Measurements from ENCODE around the gene HRC.

The HRC gene

GRCh38 chr19:49117677-49118564 is 37.3 kb downstream of the HRC start:
- peak overlapping the region; percentile 77 to 93 (median 88) for H3K9ac ChIP-seq
- TF ChIP-seq Cebpa-rat (IDR thresholded peaks at IDR 0.05) = no peak
- H3K36me3 ChIP-seq = no peaks in the 10 kb centered on the region
- peaks cover 56 to 64% (median 61%) of the 10 kb centered on the region in 10 experiments for H3K4me1 ChIP-seq
- peaks cover 0 to 25% (median 10%) of the 10 kb centered on the region in 11 experiments; a peak in 5 of 22 replicates for H4K20me1 ChIP-seq
- peak overlapping the region; percentile 85 to 97 (median 93) for H3K27ac ChIP-seq
- H3K9me3 ChIP-seq (replicated peaks in 1 of 11) = no peaks in the 10 kb centered on the region
- peak overlapping the region; percentile 58 to 77 (median 66) for H3K4me3 ChIP-seq
- H3K27me3 ChIP-seq = peaks cover 21 to 37% (median 33%) of the 10 kb centered on the region in 11 experiments
- H3K4me2 ChIP-seq = peak overlapping the region; percentile 84 to 97 (median 91)

GRCh38 chr19:49116544-49116943 is 38.7 kb downstream of the HRC start:
- peak overlapping the region in 5 of 11 experiments; percentile 3 to 53 (median 24); a peak in 6 of 22 replicates for H3K27ac ChIP-seq
- no peaks in the 10 kb centered on the region for H3K9me3 ChIP-seq (replicated peaks in 1 of 11)
- peaks cover 58 to 74% (median 64%) of the 10 kb centered on the region in 10 experiments for H3K4me1 ChIP-seq
- peaks cover 20 to 23% (median 23%) of the 10 kb centered on the region in 11 experiments for H3K27me3 ChIP-seq
- H3K4me3 ChIP-seq = no peak overlapping the region
- H3K4me2 ChIP-seq = peak overlapping the region; percentile 20 to 99 (median 59); a peak in 20 of 22 replicates
- H3K9ac ChIP-seq = no peak overlapping the region
- H3K36me3 ChIP-seq = no peaks in the 10 kb centered on the region
- 0 out of 22 replicates have a peak, but pooled peaks of 1 of the 11 experiments have one; percentile 13 for TF ChIP-seq Cebpa-rat (IDR thresholded peaks at IDR 0.05)
- peaks cover 0 to 25% (median 10%) of the 10 kb centered on the region in 11 experiments; a peak in 5 of 22 replicates for H4K20me1 ChIP-seq

- peak overlapping the region; percentile 72 to 83 (median 77) for H3K4me3 ChIP-seq
- H3K27me3 ChIP-seq = peaks cover 3 to 6% (median 6%) of the 10 kb centered on the region in 11 experiments
- no peaks in the 10 kb centered on the region for H3K9me3 ChIP-seq (replicated peaks in 1 of 11)
- peaks cover 0 to 20% (median 5%) of the 10 kb centered on the region in 11 experiments; a peak in 14 of 22 replicates for H4K20me1 ChIP-seq
- peaks cover 49 to 80% (median 61%) of the 10 kb centered on the region in 10 experiments for H3K4me1 ChIP-seq
- no peak for TF ChIP-seq Cebpa-rat (IDR thresholded peaks at IDR 0.05)
- H3K4me2 ChIP-seq = peak overlapping the region; percentile 84 to 100 (median 99)
- peaks cover 0 to 5% (median 4%) of the 10 kb centered on the region in 11 experiments; a peak in 11 of 22 replicates for H3K36me3 ChIP-seq
- peak overlapping the region; percentile 71 to 88 (median 80) for H3K9ac ChIP-seq
- peak overlapping the region in 10 of 11 experiments; percentile 45 to 77 (median 61); a peak in 20 of 22 replicates for H3K27ac ChIP-seq
Measured at GRCh38 chr19:49114630-49115363, 40.4 kb downstream of the HRC start.

- H3K4me2 ChIP-seq = peak within 1 kb of the TSS; percentile 84 to 100 (median 99)
- H3K4me3 ChIP-seq = peak within 1 kb of the TSS; percentile 72 to 83 (median 77)
- TF ChIP-seq Cebpa-rat (IDR thresholded peaks at IDR 0.05) = no peak
- H4K20me1 ChIP-seq = peaks cover 3 to 28% (median 13%) of the 10 kb centered on the region in 11 experiments; a peak in 21 of 22 replicates
- peaks cover 2 to 13% (median 12%) of the 10 kb centered on the region in 11 experiments; a peak in 21 of 22 replicates for H3K36me3 ChIP-seq
- H3K4me1 ChIP-seq = peaks cover 47 to 81% (median 60%) of the 10 kb centered on the region in 10 experiments
- peak within 1 kb of the TSS; percentile 71 to 88 (median 80) for H3K9ac ChIP-seq
- H3K27ac ChIP-seq = peak within 1 kb of the TSS in 10 of 11 experiments; percentile 45 to 77 (median 61); a peak in 20 of 22 replicates
- no peaks in the 10 kb centered on the region for H3K9me3 ChIP-seq (replicated peaks in 1 of 11)
- H3K27me3 ChIP-seq = no peaks in the 10 kb centered on the region
Measured at GRCh38 chr19:49113762-49114629, 41.2 kb downstream of the HRC start, which contains the start of gene LIN7B. Gene LIN7B, plus strand, starts transcription at chr19:49114370. Its CDS starts 35 bp downstream, at chr19:49114405.

GRCh38 chr19:49111218-49111998 is 43.8 kb downstream of the HRC start:
- H4K20me1 ChIP-seq = peaks cover 28 to 48% (median 39%) of the 10 kb centered on the region in 11 experiments
- no peak overlapping the region for H3K27ac ChIP-seq
- no peaks in the 10 kb centered on the region for H3K27me3 ChIP-seq
- 0 out of 22 replicates have a peak, but pooled peaks of 1 of the 11 experiments have one; percentile 9 for TF ChIP-seq Cebpa-rat (IDR thresholded peaks at IDR 0.05)
- H3K9me3 ChIP-seq (replicated peaks in 1 of 11) = no peaks in the 10 kb centered on the region
- peaks cover 28 to 39% (median 38%) of the 10 kb centered on the region in 11 experiments for H3K36me3 ChIP-seq
- peak overlapping the region in 3 of 11 experiments; percentile 36 to 44 (median 42); a peak in 4 of 22 replicates for H3K4me2 ChIP-seq
- H3K4me1 ChIP-seq = peaks cover 29 to 61% (median 43%) of the 10 kb centered on the region in 10 experiments
- no peak overlapping the region for H3K9ac ChIP-seq
- H3K4me3 ChIP-seq = no peak overlapping the region

DNA sequence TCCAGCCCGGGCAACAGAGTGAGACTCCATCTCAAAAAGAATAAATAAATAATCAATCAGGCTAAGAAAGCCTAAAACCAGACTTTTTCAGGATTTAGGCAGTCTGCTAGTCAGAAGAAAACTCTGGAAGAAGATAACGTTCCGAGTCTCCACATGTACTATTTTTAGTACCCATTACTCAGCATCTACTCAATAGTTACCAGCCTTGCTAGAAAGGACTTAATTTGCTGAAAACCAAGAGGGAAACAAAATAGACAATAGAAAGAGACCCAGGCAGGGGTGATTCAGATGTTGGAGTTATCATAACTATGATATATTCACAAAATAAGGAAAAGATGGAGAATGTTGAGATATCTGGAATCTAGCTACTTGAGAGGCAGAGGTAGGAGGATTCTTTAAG is 44.6 kb downstream of the HRC start:
- no peaks in the 10 kb centered on the region for H3K27me3 ChIP-seq
- H3K4me1 ChIP-seq = peaks cover 31 to 61% (median 40%) of the 10 kb centered on the region in 10 experiments
- no peak overlapping the region for H3K27ac ChIP-seq
- TF ChIP-seq Cebpa-rat (IDR thresholded peaks at IDR 0.05) = no peak
- H3K4me2 ChIP-seq = peak overlapping the region in 5 of 11 experiments; percentile 17 to 57 (median 42); a peak in 8 of 22 replicates
- H3K4me3 ChIP-seq = no peak overlapping the region
- no peaks in the 10 kb centered on the region for H3K9me3 ChIP-seq (replicated peaks in 1 of 11)
- peaks cover 37 to 56% (median 47%) of the 10 kb centered on the region in 11 experiments for H4K20me1 ChIP-seq
- H3K36me3 ChIP-seq = peaks cover 36 to 47% (median 46%) of the 10 kb centered on the region in 11 experiments
- no peak overlapping the region for H3K9ac ChIP-seq

DNA sequence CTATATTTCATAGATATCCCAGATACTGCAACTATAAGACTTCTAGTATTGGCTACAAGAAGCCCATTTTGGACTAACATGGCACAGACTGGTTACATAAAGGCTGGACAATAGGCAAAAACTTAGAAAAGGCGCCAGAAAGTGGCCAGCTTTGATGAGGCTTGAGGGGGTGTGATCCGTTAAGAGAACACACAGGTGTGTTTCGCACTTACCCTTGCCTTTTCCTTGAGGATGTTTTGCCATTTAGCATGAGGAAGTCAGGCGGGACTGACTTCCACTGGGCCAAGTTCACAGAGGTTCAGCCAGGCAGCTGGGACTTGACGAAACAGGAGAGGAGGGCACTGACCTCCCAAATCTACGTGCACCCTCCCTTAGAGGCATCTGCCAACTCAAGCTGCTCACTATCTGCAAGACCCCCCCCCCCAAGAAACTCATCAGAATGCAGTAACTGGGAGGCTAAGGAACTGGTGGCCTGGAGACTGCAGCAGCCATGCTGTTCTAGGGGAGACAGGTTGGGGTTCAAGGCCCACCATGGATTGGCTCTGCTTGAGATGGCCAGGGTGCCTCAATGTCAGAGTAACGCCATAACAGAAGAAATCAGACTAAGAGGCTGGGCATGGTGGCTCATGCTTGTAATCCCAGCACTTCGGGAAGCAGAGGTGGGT is 45.5 kb downstream of the HRC start:
- Histone ChIP-seq H3K4me3 (no peak overlapping the region), H3K4me1 (peaks cover 31 to 61% (median 40%) of the 10 kb centered on the region in 10 experiments), H3K27me3 (no peaks in the 10 kb centered on the region), H3K9me3 (replicated peaks in 1 of 11) (no peaks in the 10 kb centered on the region), H3K27ac (no peak overlapping the region), H3K4me2 (peak overlapping the region in 4 of 11 experiments; percentile 18 to 57 (median 43); a peak in 7 of 22 replicates), H3K36me3 (peaks cover 45 to 56% (median 55%) of the 10 kb centered on the region in 11 experiments), H4K20me1 (peaks cover 45 to 59% (median 55%) of the 10 kb centered on the region in 11 experiments), H3K9ac (no peak overlapping the region)
- no peak for TF ChIP-seq Cebpa-rat (IDR thresholded peaks at IDR 0.05)
